Chondrocyte (in vitro differentiated cells): ENCODE data around the gene GJD2. TPM values are rescaled to one million over a fixed set of nuclear protein-coding genes. Genes with fewer than 3 reads are reported as not detected.

Experiments
- DNase-seq: peaks from one replicate; pipeline ENCODE4 v3.0.0; 2021; ENCODE audit warnings: mixed read lengths, low spot score
- H3K27ac Mint-ChIP-seq: one replicate; pipeline ENCODE4 v1.8.0; 2021; ENCODE audit warnings: mild to moderate bottlenecking, moderate library complexity, mixed read lengths; ENCODE audit not compliant: unreplicated experiment
- H3K27me3 Mint-ChIP-seq: 2 replicates; pipeline ENCODE4 v1.8.0; 2021; ENCODE audit warnings: low read depth, mixed read lengths
- H3K36me3 Mint-ChIP-seq: 2 replicates; pipeline ENCODE4 v1.8.0; 2021; ENCODE audit warnings: low read depth, mixed read lengths
- H3K4me1 Mint-ChIP-seq: 2 replicates; pipeline ENCODE4 v1.8.0; 2021; ENCODE audit warnings: low read depth, mild to moderate bottlenecking, mixed read lengths
- H3K4me3 Mint-ChIP-seq: one replicate; pipeline ENCODE4 v1.8.0; 2021; ENCODE audit warnings: mild to moderate bottlenecking, moderate library complexity, mixed read lengths; ENCODE audit not compliant: unreplicated experiment
- H3K9me3 Mint-ChIP-seq: 2 replicates; pipeline ENCODE4 v1.8.0; 2021; ENCODE audit warnings: low read depth, mixed read lengths
- CTCF ChIP-seq: fragments of 200-600 bp; sonication (generic); IDR thresholded peaks from 2 replicates; pipeline ENCODE4 v1.5.0; 2021; ENCODE audit warnings: antibody characterized with exemption, mild to moderate bottlenecking, moderate library complexity
- total RNA-seq: library from RNA; stranded (reverse); gene quantifications from 3 replicates; pipeline ENCODE4 v1.2.1, GENCODE V29; 2021

GJD2 gene
- total RNA-seq, 1 donor from 2014 or later, result not detected

- Mint-ChIP-seq H3K4me1 (no peaks in the 10 kb centered on the region), H3K4me3 (no peak overlapping the region), H3K27ac (no peak overlapping the region), H3K27me3 (peaks cover 52% of the 10 kb centered on the region), H3K9me3 (no peaks in the 10 kb centered on the region), H3K36me3 (no peaks in the 10 kb centered on the region)
- TF ChIP-seq CTCF, result no peak
- DNase-seq, result no peak
Observed at GRCh38 chr15:34739346-34739745, 15.5 kb downstream of the GJD2 start.

- no peak overlapping the region for H3K4me3 Mint-ChIP-seq
- H3K4me1 Mint-ChIP-seq, result no peaks in the 10 kb centered on the region
- no peak overlapping the region for H3K27ac Mint-ChIP-seq
Observed at GRCh38 chr15:34738002-34738401, 16.8 kb downstream of the GJD2 start.

GRCh38 chr15:34737477-34737876 is 17.3 kb downstream of the GJD2 start:
- Mint-ChIP-seq H3K27me3 (peaks cover 45% of the 10 kb centered on the region), H3K4me3 (no peak overlapping the region), H3K27ac (no peak overlapping the region), H3K36me3 (no peaks in the 10 kb centered on the region), H3K4me1 (no peaks in the 10 kb centered on the region), H3K9me3 (no peaks in the 10 kb centered on the region)
- DNase-seq, result no peak
- TF ChIP-seq CTCF, result no peak

More at GRCh38 chr15:34738002-34738401, 16.8 kb downstream of the GJD2 start:
- DNase-seq, result no peak
- peaks cover 45% of the 10 kb centered on the region for H3K27me3 Mint-ChIP-seq
- no peaks in the 10 kb centered on the region for H3K36me3 Mint-ChIP-seq
- TF ChIP-seq CTCF, result no peak
- H3K9me3 Mint-ChIP-seq, result no peaks in the 10 kb centered on the region

DNA sequence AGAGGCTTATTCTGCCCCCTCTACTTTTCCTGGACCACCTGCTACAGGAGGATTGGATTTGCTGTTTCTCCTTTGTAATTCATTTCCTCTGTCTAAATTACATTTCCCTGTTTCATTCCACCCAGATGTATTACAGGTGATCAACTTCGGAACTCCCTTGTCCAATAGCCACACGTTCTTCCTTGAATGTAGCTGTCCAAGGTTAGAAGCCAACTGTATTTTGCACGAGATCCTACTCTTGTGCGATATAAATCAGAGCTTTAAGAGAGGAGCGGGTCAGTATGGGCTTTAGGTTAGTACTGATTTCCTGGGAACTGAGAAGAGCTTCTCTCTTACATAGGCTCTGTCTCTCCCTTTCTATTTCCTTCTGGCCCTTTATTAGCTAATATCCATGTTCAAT is 20.5 kb downstream of the GJD2 start:
- H3K27ac Mint-ChIP-seq, result no peak overlapping the region
- DNase-seq, result no peak
- no peaks in the 10 kb centered on the region for H3K4me1 Mint-ChIP-seq
- H3K9me3 Mint-ChIP-seq, result no peaks in the 10 kb centered on the region
- H3K36me3 Mint-ChIP-seq, result no peaks in the 10 kb centered on the region
- H3K4me3 Mint-ChIP-seq, result no peak overlapping the region
- no peak for TF ChIP-seq CTCF
- H3K27me3 Mint-ChIP-seq, result peaks cover 31% of the 10 kb centered on the region

DNA sequence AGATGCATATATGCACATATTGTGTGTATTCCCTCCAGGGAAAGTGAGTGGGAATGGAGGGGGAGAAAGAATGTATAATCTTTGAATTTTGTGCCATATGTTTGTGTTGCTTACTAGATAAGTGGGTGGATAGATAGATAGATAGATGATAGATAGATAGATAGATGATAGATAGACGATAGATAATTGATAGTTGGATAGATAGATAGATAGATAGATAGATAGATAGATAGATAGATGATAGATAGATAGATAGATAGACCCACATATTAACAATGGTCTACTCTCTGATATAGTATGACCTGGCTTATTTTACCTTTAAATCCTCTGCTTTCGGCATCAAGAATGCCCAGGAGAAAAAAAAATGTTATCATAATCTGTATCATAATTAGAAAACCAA is 21.2 kb downstream of the GJD2 start:
- Mint-ChIP-seq H3K4me1 (no peaks in the 10 kb centered on the region), H3K9me3 (no peaks in the 10 kb centered on the region), H3K27me3 (peaks cover 25% of the 10 kb centered on the region), H3K27ac (no peak overlapping the region), H3K36me3 (no peaks in the 10 kb centered on the region), H3K4me3 (no peak overlapping the region)
- TF ChIP-seq CTCF, result no peak
- no peak for DNase-seq
